ENCODE results near the gene FBXW5.

FBXW5 gene, protein sequence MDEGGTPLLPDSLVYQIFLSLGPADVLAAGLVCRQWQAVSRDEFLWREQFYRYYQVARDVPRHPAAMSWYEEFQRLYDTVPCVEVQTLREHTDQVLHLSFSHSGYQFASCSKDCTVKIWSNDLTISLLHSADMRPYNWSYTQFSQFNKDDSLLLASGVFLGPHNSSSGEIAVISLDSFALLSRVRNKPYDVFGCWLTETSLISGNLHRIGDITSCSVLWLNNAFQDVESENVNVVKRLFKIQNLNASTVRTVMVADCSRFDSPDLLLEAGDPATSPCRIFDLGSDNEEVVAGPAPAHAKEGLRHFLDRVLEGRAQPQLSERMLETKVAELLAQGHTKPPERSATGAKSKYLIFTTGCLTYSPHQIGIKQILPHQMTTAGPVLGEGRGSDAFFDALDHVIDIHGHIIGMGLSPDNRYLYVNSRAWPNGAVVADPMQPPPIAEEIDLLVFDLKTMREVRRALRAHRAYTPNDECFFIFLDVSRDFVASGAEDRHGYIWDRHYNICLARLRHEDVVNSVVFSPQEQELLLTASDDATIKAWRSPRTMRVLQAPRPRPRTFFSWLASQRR

DNA sequence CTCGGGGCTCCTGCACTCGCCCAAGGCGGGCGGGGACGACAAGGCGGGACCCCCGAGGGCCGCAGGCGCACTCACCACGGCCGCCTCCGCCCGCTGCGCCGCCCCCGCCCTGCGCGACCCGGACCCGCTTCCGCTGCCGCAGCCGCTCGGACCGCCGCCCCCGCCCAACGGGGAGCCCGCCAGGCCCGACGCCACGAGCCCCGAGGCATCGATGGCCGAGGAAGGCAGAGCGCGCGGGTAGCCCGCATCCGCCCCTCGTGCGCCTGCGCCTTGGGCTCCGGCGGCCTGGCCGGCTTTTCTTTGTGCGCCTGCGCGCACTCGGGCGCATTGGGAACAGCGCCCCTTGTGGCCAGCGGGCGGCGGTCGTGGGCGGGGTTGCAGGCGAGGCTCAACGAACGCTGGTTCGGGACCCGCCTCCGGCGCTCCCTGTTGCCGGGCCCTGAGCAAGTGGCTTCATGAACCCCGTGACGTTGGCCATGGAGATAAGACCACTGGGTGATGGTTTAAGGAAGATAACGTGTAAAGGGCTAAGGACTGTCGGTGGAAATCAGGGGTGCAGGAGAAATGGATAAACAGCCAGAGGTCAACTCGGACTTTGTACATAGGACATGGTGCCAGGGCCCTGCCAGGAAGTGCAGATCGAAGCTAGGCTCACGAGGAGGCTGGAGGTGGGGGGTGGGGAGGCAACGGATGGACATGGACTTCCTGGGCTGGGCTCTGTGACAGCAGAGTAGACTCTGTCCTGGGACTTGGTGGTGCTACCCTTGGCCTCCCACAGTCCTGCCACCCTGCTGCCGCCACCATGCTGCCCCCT is at the start of gene FBXW5, which contains the start of gene C8G:
Gene FBXW5 (minus strand): TSS at position 220 of the 814 bp plus-strand sequence. CDS start 655 bp downstream, outside the sequence.
Gene C8G (plus strand): TSS at position 725 of the 814 bp plus-strand sequence. CDS start 78 bp downstream, at position 803.
- peak; percentile 89 to 93 (median 92) for DNase-seq (ENCODE audit: low read depth in 3 of 3)

DNA sequence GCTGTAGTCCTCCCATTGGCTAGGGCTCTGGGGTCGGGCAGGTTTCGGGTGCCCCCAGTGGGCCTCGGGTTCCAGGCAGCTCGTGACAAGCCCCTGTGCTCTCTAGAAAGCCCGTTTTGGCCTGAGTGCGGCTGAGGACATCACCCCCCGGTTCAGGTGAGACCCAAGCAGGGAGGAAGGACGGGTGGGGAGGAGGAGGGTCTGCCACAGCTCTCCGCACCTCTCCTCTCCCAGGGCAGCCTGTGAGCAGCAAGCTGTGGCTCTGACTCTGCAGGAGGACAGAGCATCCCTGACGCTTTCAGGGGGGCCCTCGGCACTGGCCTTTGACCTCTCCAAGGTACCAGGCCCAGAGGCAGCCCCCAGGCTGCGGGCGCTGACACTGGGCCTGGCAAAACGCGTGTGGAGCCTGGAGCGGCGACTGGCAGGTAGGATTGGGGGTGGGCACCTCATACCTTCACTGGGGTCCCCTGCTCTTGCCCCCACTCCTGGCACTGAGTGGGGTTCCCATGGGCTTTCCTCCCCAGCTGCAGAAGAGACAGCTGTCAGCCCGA is 48.4 kb upstream of the FBXW5 start:
- DNase-seq (ENCODE audit: low read depth in 3 of 3) = no peak

DNA sequence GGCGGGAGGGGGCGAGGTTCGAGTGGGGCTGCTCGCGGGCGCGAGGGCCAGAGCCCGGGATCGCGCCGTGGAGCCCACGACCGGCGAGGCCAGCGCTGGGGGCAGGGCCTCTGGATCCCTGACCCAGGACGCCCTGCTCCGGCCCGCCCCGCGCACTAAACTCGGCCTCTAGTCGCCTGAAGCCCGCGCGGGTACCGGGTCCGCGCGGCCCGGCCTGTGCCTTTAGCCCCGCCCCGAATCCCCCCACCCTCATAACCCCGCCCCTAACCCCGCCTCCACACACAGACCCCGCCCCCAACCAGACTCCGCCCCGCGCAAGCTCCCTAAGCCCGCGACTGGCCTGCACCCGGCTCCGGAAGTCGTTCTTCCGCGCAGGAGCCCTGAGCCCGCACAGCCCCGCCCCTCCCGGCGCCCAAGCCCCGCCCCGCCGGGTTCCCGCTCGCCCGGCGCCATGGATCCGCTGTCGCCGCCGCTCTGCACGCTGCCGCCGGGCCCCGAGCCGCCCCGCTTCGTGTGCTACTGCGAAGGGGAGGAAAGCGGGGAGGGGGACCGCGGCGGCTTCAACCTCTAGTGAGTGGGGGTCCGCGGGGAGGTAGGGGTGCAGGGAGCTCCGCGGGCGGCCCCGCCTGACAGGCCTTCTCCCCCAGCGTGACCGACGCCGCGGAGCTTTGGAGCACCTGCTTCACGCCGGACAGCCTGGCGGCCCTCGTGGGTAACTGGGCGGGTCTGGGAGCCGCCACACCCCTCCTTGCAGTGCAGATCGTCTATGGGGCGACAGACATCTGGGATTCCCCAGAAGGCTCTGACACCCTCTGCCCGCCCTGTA is 47.7 kb upstream of the FBXW5 start, which contains the start of gene PAXX:
Gene PAXX (plus strand): TSS at position 430 of the 826 bp plus-strand sequence. CDS start 22 bp downstream, at position 452.
- DNase-seq (ENCODE audit: low read depth in 3 of 3) = peak; percentile 86 to 95 (median 89)

DNA sequence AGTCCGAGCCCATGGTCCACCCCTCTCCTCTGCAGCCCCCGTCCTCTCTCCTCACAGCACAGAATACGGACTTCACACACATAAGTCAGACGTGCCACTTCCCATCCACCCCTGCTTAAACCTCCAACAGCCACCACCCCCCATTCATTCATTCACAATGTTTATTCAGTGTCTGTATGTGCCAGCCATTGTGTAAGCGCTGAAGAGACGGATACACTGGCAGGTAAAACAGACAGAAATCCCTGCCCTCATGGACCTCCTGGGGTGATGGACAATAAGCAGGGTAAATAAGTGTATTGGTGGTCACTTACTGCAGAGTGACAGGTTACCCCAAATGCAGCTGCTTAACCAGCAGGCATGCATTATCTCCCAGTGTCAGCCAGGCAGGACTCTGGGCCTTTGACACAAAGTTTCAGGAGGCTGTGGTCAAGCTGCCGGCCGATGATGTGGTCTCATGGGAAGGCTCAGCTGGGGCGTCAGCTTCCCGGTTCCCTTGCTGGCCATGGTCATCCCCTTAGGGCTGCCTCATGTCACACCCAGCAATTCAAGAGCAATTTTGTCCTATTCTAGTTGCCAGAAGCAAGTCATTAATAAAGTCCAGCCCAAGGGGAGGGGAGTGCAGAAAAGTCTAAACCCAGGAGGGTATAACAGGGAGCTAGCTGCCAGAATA is 45.8 kb upstream of the FBXW5 start:
- DNase-seq (ENCODE audit: low read depth in 3 of 3) = no peak

DNA sequence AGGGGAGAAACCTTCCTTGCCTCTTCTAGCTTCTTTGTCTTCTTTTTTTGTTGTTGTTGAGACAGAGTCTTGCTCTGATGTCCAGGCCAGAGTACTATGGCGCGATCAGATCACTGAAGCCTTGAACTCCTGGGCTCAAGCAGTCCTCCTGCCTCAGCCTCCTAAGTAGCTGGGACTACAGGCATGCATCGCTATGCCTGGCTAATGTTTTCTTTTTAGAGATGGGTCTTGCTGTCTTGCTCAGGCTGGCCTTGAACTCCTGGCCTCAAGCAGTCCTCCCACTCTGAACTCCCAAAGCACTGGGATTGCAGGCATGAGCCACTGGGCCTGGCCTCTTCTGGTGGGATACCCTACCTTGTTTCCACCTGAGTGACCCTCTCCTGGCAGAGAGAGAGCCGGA is 44.3 kb upstream of the FBXW5 start:
- no peak for DNase-seq (ENCODE audit: low read depth in 3 of 3)

DNA sequence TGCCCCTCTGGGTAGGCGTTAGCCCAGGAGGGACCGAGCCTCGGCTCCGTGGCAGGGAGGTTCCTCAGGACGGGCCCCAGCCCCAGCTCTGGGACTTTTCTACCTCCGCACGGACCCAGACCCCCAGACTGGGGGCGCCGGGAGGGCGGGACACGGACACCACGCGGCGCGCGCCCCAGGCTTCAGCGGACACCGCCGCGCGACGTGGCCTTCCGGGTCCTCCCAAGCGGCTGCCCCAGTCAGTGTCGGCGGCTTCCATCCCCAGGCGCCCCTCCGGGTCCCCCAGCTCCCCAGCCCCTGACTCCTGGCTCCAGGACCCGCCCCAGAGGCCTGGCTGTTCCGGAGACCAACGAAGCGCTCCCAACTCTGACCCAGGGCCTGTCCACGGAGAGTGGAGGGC is 41.3 kb upstream of the FBXW5 start:
- DNase-seq (ENCODE audit: low read depth in 3 of 3) = no peak

DNA sequence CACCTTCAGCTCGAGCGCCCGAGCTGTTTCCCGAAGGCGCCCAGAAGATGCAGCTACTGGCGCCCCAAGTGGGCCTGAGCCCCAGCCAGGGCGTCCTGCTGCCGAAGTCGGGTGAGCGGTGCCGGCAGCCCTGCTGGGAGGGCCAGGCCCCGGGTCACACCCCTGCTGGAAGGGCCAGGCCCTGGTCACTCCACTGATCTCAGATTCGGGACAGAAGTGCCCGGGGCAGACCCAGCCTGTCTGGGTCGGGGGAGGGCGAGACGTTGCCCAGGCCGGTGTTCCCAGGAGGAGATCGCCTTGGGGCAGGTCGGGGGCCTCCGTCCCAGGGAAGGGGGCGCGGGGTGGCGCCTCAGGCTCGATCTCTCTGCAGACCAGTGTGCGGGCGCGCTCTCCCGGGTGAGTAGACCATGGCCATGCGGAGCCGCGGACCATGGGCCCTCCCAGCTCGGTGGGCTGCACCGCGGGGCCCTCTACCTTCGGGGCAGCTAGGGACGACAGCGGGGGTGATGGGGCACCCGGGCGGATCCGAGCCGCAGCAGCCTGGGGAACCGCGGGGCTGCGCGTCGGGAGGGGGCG is 40.6 kb upstream of the FBXW5 start:
- DNase-seq (ENCODE audit: low read depth in 3 of 3) = no peak

DNA sequence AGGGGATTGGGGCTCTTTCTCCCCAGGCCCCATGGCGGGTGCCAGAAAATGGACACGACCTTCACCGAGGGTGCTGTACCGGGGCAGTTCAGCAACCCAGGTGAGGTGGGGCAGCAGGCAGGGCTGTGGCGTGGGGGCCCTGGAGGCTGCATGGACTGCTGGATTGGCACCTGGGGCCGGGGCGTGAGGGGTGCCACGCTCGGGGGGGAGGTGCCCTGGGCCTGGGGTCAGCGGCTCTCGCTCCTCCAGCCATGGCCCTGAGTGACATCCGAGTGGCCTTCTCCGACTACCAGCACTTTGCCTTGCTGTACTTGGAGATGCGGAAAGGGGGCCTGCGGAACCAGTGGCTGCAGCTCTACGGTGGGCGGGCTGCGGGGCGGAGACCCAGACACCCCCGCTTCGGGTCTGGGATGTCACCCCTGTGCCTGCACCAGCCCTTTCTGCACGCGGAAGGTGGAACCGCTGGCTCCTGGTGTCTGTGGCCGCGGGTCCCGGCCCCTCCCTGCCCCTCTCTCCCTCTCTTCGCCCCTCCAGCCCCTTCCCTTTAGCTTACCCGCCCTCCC is 40.0 kb upstream of the FBXW5 start:
- no peak for DNase-seq (ENCODE audit: low read depth in 3 of 3)

DNA sequence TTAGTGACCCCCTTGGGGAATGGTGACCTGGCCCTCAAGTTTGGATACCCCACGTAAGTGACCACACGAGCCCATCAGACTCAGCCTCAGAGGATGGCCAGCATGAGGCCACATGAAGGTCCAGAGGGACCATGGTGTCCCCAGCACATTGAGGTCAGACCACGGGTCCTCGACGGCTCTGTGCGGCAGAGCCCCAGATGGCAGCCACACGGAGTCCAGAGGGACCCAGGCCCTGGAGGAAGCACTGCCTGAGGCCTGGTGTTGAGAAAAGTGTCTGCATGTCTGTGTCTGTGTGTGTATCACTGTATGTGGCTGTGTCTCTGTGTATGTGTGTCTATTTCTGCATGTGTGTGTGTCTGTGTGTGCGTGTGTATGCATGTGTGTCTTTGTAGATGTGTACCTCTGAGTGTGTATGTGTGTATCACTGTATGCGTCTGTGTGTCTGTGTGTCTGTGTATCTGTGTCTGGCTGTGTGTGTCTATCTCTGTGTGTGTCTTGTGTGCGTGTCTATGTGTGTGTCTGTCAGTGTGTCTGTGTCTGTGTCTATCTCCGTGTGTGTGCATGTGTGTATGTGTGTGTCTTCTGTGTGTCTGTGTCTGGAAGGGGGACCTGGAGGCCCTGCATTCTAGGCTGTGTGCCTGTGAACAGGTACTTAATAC is 39.2 kb upstream of the FBXW5 start:
- DNase-seq (ENCODE audit: low read depth in 3 of 3) = no peak

DNA sequence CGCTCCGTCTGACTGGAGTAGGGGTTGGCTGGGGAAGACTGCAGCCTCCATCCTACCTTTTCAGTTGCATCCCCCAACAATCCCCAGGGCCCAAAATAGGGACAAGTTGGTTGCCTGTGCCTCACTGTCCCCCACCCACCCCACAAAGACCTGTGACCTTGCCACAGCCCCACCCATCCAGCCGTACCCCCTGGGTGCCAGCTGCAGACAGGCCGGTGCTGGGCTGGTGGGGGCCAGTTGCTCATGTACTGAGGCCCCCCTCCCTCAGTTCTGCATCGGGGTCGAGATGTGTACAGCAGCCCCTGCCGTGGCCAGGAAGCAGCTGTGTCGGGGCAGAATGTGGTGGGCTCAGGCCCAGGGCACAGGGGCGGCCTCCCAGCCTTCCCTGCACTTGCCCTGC is 38.6 kb upstream of the FBXW5 start:
- no peak for DNase-seq (ENCODE audit: low read depth in 3 of 3)

DNA sequence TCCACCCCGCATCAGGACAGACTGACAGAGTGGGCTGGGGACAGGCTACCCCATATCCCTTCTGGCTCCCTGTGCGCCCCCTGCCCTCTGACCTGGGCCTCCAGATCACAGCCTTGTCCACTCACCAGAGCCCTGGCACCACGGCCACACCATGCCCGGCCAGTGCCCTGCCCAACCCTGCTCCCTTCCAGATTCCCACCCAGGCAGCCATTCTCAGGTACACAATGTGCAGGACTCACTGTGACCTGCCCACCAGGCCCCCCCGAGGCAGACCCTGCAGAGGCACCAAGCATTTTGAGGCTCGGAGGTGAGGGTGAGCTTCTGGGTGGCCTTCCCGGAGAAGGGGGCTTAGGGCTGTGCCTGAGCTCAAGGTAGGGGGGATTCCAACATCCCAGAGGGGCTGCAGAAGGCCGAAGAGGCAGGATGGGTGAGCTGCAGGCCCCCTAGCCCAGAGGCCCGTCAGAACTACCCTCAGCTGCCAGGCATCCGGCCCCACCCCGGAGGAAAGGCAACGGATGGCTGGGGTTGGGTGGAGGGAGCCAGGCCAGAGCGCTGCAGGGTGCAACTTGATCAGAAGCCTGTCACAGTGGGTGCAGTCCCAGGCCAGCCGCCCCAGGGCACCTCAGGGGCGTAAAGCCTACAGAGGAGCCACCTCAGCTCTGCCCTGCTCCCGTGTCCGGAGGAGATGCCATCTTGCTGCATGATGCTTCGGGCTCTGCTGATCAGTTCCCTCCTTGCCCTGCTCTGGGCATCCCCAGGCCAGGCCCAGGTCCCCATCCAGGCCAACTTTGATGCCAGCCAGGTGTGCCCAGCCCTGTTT is 37.9 kb upstream of the FBXW5 start, which contains the start of gene LCNL1:
Gene LCNL1 (plus strand): TSS at position 762 of the 820 bp plus-strand sequence. CDS start 594 bp downstream, outside the sequence.
- DNase-seq (ENCODE audit: low read depth in 3 of 3) = no peak

DNA sequence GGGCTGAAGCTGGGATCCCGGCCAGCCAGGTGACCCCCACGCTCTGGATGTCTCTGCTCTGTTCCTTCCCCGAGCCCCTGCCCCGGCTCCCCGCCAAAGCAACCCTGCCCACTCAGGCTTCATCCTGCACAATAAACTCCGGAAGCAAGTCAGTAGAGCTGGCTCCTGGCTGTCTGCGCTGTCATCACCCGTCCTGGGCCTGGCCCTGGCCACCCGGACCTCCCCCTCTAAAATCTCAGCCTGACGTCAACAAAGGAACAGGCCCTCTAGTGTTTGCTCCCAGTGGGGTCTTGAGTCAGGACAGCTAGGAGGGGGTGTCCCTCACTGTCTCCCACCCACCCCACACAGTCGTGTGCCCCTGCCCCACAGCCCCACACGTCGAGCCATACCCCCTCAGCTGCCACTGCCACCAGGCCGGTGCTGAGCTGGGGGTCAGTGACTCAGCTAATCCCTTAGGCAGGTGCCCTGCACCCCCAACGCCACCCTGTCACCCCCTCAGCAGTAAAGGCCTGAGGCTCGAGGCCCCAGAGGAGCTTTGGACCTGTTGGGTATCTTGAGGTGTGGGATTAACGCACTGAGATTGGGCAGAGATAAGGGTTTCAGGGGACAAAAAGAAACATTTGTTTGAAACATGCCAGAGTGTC is 37.2 kb upstream of the FBXW5 start:
- DNase-seq (ENCODE audit: low read depth in 3 of 3) = no peak

DNA sequence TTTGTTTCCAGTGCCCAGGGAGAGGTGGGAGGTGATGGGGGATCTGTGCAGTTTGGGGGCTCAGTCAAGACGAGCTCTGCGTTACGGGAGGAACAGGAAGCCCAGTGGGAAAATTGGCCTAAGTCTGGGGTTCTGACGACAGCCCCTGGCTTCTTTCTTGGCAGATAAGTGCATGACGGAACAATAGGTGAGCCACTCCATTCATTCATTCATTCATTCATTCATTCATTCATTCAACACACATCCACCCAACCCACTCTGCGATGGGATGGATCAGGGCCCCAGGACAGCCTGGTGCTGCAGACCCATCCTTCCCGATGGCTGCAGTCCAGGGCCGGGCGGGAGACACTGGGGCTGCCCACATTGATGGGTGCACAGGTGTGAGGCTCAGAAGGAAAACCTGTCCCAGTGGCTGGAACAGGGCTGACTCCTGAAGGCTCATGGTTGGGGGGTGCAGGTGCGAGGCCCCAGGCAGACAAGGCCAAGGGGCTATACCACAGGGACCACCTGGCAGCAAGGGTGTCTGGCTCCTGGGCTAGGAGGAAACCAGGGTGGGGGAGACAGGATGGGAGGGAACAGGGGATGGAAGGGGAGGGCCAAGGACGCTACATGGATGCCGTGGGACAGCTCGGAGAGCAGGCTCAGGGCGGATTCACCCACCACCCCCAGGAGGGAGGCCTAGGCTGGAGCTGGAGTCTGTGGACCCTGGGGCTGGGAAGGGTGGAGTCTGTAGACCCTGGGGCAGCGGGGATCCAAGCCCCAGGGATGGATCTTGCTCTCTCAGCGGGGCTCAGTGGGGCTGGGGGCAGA is 36.3 kb upstream of the FBXW5 start:
- no peak for DNase-seq (ENCODE audit: low read depth in 3 of 3)

DNA sequence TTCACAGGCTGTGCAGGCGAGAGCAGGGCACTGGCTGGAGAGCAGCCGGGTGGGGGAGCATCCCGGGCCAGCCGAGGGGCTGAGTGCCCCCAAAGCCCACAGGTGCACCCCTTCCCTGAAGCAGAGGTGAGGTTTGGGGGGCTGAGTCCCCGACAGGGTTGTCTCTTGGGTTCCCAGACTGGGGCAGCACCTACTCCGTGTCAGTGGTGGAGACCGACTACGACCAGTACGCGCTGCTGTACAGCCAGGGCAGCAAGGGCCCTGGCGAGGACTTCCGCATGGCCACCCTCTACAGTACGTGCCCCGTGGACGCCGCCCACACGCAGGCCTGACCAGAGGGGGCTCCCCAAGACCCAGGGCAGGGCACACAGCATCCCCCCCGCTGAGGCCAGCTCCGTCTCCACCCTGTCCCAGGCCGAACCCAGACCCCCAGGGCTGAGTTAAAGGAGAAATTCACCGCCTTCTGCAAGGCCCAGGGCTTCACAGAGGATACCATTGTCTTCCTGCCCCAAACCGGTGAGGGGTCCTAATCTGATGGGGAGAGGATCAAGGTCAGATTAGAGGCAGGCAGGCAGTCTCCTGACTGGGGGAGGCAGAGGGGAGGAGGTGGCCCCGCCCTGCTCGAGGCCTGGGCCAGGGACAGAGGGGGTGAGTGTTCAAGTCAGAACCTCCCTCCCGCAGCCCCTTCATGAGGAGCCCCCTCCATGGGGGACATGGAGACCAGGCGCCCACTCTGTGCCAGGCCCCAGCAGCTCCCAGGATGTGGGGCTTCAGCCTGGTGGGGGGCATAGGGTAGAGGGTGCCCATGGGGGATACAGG is 35.4 kb upstream of the FBXW5 start:
- DNase-seq (ENCODE audit: low read depth in 3 of 3) = no peak

DNA sequence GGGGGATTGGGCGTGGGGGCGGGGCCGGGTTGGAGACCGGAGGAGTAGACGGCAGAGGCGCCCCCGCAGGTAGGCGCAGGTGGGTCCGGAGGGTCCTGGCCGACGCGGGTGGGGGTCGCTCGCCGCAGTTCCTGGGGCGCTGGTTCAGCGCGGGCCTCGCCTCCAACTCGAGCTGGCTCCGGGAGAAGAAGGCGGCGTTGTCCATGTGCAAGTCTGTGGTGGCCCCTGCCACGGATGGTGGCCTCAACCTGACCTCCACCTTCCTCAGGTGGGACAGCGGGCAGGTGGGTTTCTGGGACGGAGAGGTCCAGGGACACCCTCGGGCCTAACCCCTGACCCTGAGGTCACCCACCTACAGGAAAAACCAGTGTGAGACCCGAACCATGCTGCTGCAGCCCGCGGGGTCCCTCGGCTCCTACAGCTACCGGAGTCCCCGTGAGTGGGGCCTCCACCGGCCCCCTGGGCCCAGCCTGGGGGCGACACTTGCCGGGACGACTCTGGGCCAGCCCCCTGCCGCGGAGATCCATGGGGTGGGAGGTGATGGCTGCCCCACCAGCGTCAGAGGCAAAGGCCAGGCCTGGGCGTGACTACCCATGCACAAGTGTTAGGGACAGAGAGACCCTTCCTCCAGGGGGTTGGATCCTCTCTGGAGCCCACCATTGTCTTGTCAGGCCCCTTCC is 34.5 kb upstream of the FBXW5 start:
- no peak for DNase-seq (ENCODE audit: low read depth in 3 of 3)
